GM21515 (cell line): ENCODE measurements around the gene TBXAS1.

ENCODE experiments used
- ATAC-seq: cut with Tn5 transposase; IDR thresholded peaks from one replicate; pipeline ENCODE4 v1.9.1; 2021; ENCODE audit not compliant: unreplicated experiment

Gene TBXAS1

GRCh38 chr7:140018125-140019043, 189.3 kb downstream of the TBXAS1 start:
- no peak for ATAC-seq

- ATAC-seq = no peak
Measured at GRCh38 chr7:140019172-140019571, 190.1 kb downstream of the TBXAS1 start.

- ATAC-seq = no peak
Measured at GRCh38 chr7:140019606-140020005, 190.5 kb downstream of the TBXAS1 start.

GRCh38 chr7:140021603-140022002, 192.5 kb downstream of the TBXAS1 start:
- no peak for ATAC-seq

GRCh38 chr7:140022582-140023211, 193.6 kb downstream of the TBXAS1 start:
- ATAC-seq = no peak

GRCh38 chr7:140023728-140024127, 194.7 kb downstream of the TBXAS1 start:
- ATAC-seq = no peak

- ATAC-seq = no peak
Measured at GRCh38 chr7:140024585-140024984, 195.5 kb downstream of the TBXAS1 start.

GRCh38 chr7:140025241-140025640, 196.2 kb downstream of the TBXAS1 start:
- ATAC-seq = no peak

- ATAC-seq = no peak
Measured at GRCh38 chr7:140025814-140026433, 196.9 kb downstream of the TBXAS1 start.

- no peak for ATAC-seq
Measured at GRCh38 chr7:140026935-140027334, 197.9 kb downstream of the TBXAS1 start.

- no peak for ATAC-seq
Measured at GRCh38 chr7:140027858-140028257, 198.8 kb downstream of the TBXAS1 start.

GRCh38 chr7:140028311-140028710, 199.2 kb downstream of the TBXAS1 start:
- ATAC-seq = no peak

- ATAC-seq = no peak
Measured at GRCh38 chr7:140029072-140029471, 200.0 kb downstream of the TBXAS1 start.

GRCh38 chr7:140031364-140031763, 202.3 kb downstream of the TBXAS1 start:
- no peak for ATAC-seq

- no peak for ATAC-seq
Measured at GRCh38 chr7:140033036-140033435, 204.0 kb downstream of the TBXAS1 start.

GRCh38 chr7:140033779-140034363, 204.8 kb downstream of the TBXAS1 start:
- ATAC-seq = no peak

GRCh38 chr7:140034421-140034820, 205.4 kb downstream of the TBXAS1 start:
- ATAC-seq = no peak

- no peak for ATAC-seq
Measured at GRCh38 chr7:140035400-140036223, 206.5 kb downstream of the TBXAS1 start.

GRCh38 chr7:140036224-140036962, 207.3 kb downstream of the TBXAS1 start:
- ATAC-seq = no peak

GRCh38 chr7:140039066-140039465, 210.0 kb downstream of the TBXAS1 start:
- ATAC-seq = no peak
